HG03060 (cell line): Measurements from ENCODE around the gene BLACAT1.

Experiments
- ATAC-seq: cut with Tn5 transposase; IDR thresholded peaks from one replicate; pipeline ENCODE4 v1.9.1; 2021; ENCODE audit warnings: low read depth, moderate number of reproducible peaks; ENCODE audit not compliant: unreplicated experiment

BLACAT1 gene

DNA sequence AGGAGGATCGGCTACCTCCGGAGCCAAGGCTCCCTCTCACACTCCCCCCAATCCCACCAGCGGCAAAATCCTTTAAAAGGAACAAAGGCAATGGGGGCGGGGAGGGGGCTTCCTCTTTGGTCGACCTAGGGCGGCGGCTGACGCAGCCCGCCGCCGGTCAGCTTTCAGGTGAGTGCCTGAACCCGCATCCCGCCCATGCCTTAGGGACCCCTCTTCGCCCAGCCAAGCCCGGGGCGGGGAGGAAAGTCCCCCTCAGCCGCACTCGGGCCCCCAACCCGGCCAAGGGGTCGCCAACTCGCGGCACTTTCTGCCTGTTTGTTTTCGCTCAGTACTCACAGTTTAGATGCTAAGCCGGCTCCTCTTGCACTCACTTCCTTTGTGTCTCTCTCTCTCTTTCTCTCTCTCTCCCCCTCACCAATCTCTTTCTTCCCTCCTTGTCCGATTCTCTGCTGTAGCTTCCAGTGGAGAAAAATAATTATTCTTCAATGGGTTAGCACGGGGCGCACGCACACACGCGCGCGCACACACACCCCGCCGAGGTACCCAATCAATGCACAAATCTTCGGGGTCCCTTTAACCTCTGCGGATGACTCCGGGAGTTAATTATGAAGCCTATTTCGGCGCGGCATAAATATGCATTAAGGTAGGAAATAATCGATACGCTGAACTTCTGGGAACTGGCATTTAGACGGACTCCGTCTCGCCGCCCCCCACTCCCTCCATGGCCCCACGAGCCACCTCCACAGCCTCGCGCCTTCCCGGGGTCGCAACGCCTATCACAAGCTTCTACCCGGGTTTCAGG lies at the start of gene BLACAT1:
Gene BLACAT1, minus strand, starts transcription at position 465 of the 802 bp plus-strand sequence.
- no peak for ATAC-seq

- ATAC-seq = no peak
Observed at GRCh38 chr1:205505076-205505729, 49.4 kb upstream of the BLACAT1 start.

DNA sequence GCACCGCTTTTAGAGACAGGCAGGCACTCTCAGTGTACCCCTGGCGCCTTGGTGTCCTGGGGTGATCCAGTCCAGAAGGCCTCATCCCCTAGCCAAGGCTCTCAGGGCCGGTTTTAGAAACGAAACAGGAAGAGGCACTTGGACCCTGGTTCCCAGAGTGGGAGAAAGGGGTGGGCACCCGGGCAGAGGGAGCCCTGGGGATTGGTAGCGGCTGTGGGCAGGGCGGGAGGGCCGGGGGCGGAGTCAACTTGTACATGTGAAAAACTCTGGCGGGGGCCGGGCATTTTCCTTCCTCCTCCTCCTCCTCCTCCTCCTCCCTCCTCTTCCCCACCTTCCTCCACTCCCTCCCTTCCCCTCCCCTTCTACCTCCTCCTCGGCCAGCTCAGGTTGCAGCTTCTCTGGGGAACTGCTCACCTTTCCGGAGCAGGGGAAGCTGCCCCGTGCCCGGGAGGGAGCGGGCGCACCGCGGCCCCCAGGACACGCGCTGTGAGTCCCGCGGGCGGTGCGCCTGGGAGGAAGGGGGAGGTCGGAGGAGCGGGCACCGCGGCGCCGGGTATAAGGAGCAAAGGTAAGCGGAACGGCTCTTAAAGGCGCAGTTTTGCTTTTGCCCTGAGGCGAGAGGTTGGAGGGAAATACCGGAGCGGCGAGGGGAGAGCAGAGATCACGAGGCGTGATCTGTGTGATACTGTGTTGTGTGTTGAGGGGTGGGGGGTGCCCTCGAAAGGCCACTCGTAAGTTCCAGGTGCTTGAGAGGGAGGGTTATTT lies 48.6 kb upstream of the BLACAT1 start, which contains the start of gene CDK18:
Gene CDK18, plus strand, starts transcription at position 359 of the 765 bp plus-strand sequence. CDS start 18,499 bp downstream, outside the sequence.
- no peak for ATAC-seq

GRCh38 chr1:205502992-205503391 lies 47.1 kb upstream of the BLACAT1 start:
- ATAC-seq = no peak

GRCh38 chr1:205502111-205502810 lies 46.4 kb upstream of the BLACAT1 start:
- ATAC-seq = no peak

DNA sequence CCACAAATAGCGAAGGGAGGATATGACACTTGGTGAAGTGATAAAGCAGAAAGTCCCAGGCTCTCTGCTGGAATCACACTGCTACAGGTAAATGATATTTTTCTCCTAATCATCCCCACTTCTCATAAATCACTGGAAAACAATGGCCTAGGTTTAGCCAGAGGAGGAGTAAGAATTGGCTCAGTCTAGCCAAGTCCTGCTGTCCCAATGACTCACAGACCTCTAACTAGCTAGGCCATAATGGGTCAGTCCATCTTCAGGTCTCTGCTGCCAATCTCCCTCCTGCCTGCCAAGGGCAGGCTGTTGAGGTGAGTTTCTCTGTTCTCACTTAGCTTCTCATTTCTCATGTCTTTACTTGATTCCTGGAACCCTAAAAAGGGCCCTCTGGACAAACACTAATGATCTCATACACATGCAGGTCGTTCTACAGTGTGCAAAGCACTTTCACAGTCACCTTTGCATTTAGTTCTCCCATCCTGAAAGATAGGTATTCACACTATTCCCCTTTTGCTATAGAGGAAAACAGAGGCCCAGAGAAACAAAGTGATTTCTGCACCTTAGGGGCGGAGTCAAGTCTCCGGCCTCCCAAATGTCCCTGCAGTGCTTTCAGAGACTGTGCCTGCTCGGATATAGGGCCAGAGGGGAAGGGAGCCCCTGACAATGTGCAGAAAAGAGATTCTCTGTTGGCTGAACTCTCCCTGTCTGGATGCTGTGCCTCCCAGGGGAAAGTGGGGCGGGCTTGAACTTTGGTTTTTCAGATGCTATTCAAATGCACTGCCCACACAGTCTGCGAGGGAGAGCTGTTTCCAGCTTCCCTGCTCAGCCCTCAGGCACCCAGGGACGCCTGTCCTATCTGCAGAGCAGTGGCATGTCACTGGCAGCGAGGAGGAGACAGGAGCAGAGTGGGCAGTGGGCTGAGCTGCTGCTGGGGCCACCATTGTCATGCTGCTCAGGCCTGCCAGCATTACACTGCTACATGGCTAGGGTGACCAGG lies 44.7 kb upstream of the BLACAT1 start:
- ATAC-seq = no peak

GRCh38 chr1:205499789-205500188 lies 43.9 kb upstream of the BLACAT1 start:
- ATAC-seq = no peak

- ATAC-seq = no peak
Observed at GRCh38 chr1:205497351-205497750, 41.5 kb upstream of the BLACAT1 start.

GRCh38 chr1:205496661-205497060 lies 40.8 kb upstream of the BLACAT1 start:
- no peak for ATAC-seq

DNA sequence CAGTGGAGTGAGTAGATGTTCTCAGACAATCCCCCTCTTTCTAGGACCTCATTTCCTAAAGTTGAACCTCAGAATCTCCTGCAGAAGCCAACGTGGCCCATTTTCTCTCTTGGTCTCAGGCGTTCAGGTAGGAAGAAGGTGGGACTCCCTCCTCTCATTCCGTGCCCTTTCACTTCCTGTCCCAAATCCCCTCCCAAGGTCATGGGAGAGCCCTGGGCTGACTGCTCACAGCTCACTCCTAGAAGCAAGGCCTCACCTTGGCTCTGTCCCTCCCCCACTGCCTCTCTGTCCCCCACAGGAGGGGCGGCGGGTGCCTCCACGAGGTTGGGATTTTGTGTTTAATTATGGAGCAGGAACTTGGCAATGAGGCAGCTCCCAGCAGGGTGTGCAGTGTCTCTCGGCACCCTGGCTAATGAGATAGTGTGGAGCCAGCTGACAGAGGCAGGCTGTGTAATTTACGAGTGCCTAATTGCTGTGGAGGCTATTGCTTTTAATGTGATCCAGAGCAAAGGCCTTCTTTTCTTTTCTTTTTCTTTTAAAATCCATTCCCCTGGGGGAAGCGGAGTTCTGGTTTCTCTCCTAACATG lies 39.5 kb upstream of the BLACAT1 start:
- no peak for ATAC-seq

DNA sequence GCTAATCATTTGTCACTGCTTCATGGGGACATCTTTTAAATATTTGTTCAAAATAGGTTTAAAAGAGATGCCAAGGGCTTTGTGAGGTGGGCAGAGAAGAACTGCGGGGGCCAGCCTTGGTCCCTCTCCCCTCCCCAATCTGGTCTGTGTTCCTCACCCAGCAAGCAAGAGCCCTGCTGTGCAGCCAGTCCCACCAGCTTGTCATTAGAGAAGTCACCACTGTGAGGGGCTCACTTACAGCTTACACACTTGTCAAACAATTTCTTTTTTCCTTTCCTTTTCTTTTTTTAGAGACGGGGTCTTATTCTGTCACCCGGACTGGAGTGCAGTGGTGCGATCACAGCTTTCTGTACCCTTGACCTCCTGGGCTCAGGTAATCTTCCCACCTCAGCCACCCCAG lies 38.3 kb upstream of the BLACAT1 start:
- no peak for ATAC-seq

DNA sequence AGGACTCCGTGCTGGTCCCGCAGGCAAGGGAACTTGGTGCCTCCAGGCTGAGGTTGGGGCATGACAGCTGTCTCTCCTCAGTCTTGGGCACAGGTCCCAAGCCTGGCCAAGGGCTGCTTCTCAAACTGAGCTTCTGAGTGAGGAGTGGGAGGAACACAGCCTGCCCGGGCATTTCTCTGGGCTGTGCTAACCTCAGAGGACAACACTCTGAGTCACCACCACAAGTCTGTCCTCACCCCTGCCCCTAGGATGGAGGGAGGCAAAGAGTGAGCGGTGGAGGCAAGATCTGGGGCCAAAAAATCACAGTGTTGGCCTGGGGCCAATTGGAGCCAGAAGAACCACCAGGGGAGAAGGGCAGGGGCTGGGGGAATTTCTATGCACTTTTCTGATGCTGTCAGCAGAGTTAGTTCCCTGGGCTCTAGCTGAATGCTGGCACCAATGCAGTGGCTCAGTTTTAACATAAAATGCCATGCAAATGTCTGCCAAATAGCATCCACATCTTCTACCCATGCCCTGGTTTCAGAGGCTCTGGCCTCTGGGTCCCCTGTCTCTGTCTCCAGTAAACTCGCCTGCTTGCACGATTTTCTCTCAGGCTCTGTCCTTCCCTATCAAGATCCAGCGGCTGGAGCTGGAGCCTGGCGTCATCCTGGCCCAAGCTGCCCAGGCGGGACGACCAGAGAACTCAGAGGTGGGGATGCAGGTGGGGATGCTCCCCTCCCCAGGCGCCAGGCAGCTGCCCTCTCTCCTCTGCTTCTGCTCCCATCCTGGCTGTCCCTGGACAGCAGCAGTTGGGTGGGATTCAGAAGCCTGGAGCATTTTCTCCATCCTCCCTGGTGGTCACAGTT lies 37.6 kb upstream of the BLACAT1 start:
- ATAC-seq = no peak

GRCh38 chr1:205492774-205493173 lies 36.9 kb upstream of the BLACAT1 start:
- no peak for ATAC-seq

- no peak for ATAC-seq
Observed at GRCh38 chr1:205492201-205492667, 36.4 kb upstream of the BLACAT1 start.

DNA sequence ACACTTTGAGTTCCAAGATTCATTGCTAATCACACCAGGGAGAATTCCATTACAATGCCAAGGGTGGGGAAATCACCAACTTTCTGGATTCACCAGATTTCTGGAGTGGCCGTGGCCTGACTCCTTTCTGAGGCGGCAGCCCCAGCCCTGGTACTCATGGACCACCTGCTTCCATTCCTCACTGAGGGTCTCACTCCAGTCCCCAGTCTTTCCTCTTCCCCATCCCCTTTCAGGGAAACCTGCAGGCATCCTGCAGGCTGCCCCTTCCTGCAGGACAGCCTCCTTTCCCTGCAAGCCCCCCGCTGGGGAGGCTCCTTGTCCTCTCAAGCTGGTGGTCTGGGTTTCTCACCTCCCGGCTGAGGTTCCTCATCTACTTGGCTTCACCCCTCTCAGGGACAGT lies 35.9 kb upstream of the BLACAT1 start:
- no peak for ATAC-seq

- no peak for ATAC-seq
Observed at GRCh38 chr1:205488074-205488723, 32.4 kb upstream of the BLACAT1 start.

DNA sequence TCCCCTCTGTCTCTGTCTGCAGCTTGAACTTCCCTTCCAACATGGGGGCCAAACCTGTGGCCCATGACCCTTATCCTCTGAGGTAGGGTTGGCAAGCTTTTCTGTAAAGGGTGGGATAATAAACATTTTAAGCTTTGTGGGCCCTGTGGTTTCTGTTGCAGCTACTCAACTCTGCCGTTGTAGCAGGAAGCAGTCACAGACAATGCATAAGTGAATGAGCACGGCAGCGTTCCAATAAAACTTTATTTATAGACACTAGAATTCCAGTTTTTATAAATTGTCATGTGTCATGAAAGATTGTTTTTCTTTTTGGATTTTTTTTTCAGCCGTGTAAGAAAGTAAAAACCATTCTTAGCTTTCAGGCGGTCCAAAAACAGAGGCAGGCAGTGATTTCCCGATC lies 30.4 kb upstream of the BLACAT1 start:
- no peak for ATAC-seq
